ENCODE results near the gene NOB1. TPM values are rescaled to one million over a fixed set of nuclear protein-coding genes. Genes with fewer than 3 reads are reported as not detected.
A peak's percentile ranks its signal among the peaks of the same experiment; 100 is the strongest.

Gene NOB1
- total RNA-seq, 1 experiment from 2014 or later, result 32.2 TPM

GRCh38 chr16:69721441-69721957 lies 33.2 kb downstream of the NOB1 start:
- DNase-seq (ENCODE audit: low spot score), result no peak

- DNase-seq (ENCODE audit: low spot score), result no peak
These were observed 33.8 kb downstream of the NOB1 start for GRCh38 chr16:69720822-69721430.

- no peak for DNase-seq (ENCODE audit: low spot score)
These were observed 36.5 kb downstream of the NOB1 start for GRCh38 chr16:69718111-69718764.

- DNase-seq (ENCODE audit: low spot score), result no peak
These were observed 37.7 kb downstream of the NOB1 start for GRCh38 chr16:69717066-69717465.

- DNase-seq (ENCODE audit: low spot score), result no peak
These were observed 41.7 kb downstream of the NOB1 start for GRCh38 chr16:69712914-69713581.

- DNase-seq (ENCODE audit: low spot score), result no peak
These were observed 42.4 kb downstream of the NOB1 start for GRCh38 chr16:69712277-69712676.

- DNase-seq (ENCODE audit: low spot score), result peak; percentile 38
These were observed 43.5 kb downstream of the NOB1 start for GRCh38 chr16:69711115-69711740.

GRCh38 chr16:69709456-69710084 lies 45.2 kb downstream of the NOB1 start:
- peak; percentile 79 for DNase-seq (ENCODE audit: low spot score)

GRCh38 chr16:69707920-69708683 lies 46.6 kb downstream of the NOB1 start:
- DNase-seq (ENCODE audit: low spot score), result no peak

- no peak for DNase-seq (ENCODE audit: low spot score)
These were observed 47.8 kb downstream of the NOB1 start for GRCh38 chr16:69706975-69707340.

- no peak for DNase-seq (ENCODE audit: low spot score)
These were observed 48.3 kb downstream of the NOB1 start for GRCh38 chr16:69706256-69706974.

- DNase-seq (ENCODE audit: low spot score), result no peak
These were observed 51.1 kb downstream of the NOB1 start for GRCh38 chr16:69703638-69704037.

- no peak for DNase-seq (ENCODE audit: low spot score)
These were observed 52.9 kb downstream of the NOB1 start for GRCh38 chr16:69701866-69702265.

- no peak for DNase-seq (ENCODE audit: low spot score)
These were observed 53.3 kb downstream of the NOB1 start for GRCh38 chr16:69701452-69701851.

GRCh38 chr16:69699915-69700314 lies 54.8 kb downstream of the NOB1 start:
- no peak for DNase-seq (ENCODE audit: low spot score)

- DNase-seq (ENCODE audit: low spot score), result no peak
These were observed 56.3 kb downstream of the NOB1 start for GRCh38 chr16:69698404-69698803.

GRCh38 chr16:69693916-69694315 lies 60.8 kb downstream of the NOB1 start:
- DNase-seq (ENCODE audit: low spot score), result no peak

GRCh38 chr16:69691980-69692911 lies 62.5 kb downstream of the NOB1 start:
- DNase-seq (ENCODE audit: low spot score), result peak; percentile 5
